SKM-1 treated with dmso at 0.1 percent for 144 hours (cell line): Measurements from ENCODE around the gene ZNF532.

Experiments
- DNase-seq: peaks from one replicate; lab custom pipeline; 2025; ENCODE audit not compliant: unreplicated experiment; lab: John Stamatoyannopoulos, UW

ZNF532 gene

GRCh38 chr18:58867281-58867961, 2.7 kb downstream of the ZNF532 start:
- no peak for DNase-seq

- no peak for DNase-seq
These were observed 3.8 kb downstream of the ZNF532 start for GRCh38 chr18:58868440-58868839.

GRCh38 chr18:58870130-58870529, 5.5 kb downstream of the ZNF532 start:
- no peak for DNase-seq

GRCh38 chr18:58870621-58871020, 5.9 kb downstream of the ZNF532 start:
- no peak for DNase-seq

- no peak for DNase-seq
These were observed 7.1 kb downstream of the ZNF532 start for GRCh38 chr18:58871514-58872420.

- no peak for DNase-seq
These were observed 14.0 kb downstream of the ZNF532 start for GRCh38 chr18:58878640-58879039.

- DNase-seq, result no peak
These were observed 16.8 kb downstream of the ZNF532 start for GRCh38 chr18:58881477-58881876.

GRCh38 chr18:58882044-58882443, 17.4 kb downstream of the ZNF532 start:
- no peak for DNase-seq

GRCh38 chr18:58882686-58883085, 18.0 kb downstream of the ZNF532 start:
- DNase-seq, result no peak

GRCh38 chr18:58884680-58885079, 20.0 kb downstream of the ZNF532 start:
- DNase-seq, result no peak

GRCh38 chr18:58886431-58886830, 21.8 kb downstream of the ZNF532 start:
- DNase-seq, result no peak

- DNase-seq, result no peak
These were observed 22.4 kb downstream of the ZNF532 start for GRCh38 chr18:58886864-58887612.

GRCh38 chr18:58887613-58887963, 22.9 kb downstream of the ZNF532 start:
- DNase-seq, result peak; percentile 87

GRCh38 chr18:58891776-58892175, 27.1 kb downstream of the ZNF532 start:
- no peak for DNase-seq

- DNase-seq, result no peak
These were observed 27.8 kb downstream of the ZNF532 start for GRCh38 chr18:58892488-58892887.

GRCh38 chr18:58893388-58894099, 28.9 kb downstream of the ZNF532 start:
- no peak for DNase-seq

- DNase-seq, result no peak
These were observed 30.3 kb downstream of the ZNF532 start for GRCh38 chr18:58894930-58895329.

GRCh38 chr18:58895385-58895784, 30.7 kb downstream of the ZNF532 start:
- no peak for DNase-seq

GRCh38 chr18:58896268-58896667, 31.6 kb downstream of the ZNF532 start:
- DNase-seq, result no peak

- no peak for DNase-seq
These were observed 32.2 kb downstream of the ZNF532 start for GRCh38 chr18:58896734-58897508.
